Stimulated activated CD4-positive, alpha-beta T cell treated with anti-CD3 and anti-CD28 coated beads, Interleukin-4, amount 100 ng/mL, for 48 hours (primary cell): Measurements from ENCODE around the gene ZNF483.
A peak's percentile ranks its signal among the peaks of the same experiment; 100 is the strongest.
"Not testable (repeated sequence)": the region's sequence is repeated elsewhere in the genome, so short reads cannot be mapped to it uniquely, and the experiment has no call there.

Experiments
- DNase-seq, 2 donors: peaks; one replicate each; pipeline ENCODE4 v3.0.0-alpha.2; 2020; ENCODE audit warnings: low read depth in 2 of 2

Gene ZNF483

GRCh38 chr9:111525056-111525977 lies at the start of gene ZNF483:
ZNF483 (plus strand) TSS chr9:111525179; CDS start chr9:111527396, 2,217 bp downstream.
- peak; percentile 57 for DNase-seq

- DNase-seq, result no peak
These were observed 49.8 kb upstream of the ZNF483 start for GRCh38 chr9:111475195-111475594.

- no peak for DNase-seq
These were observed 47.3 kb upstream of the ZNF483 start for GRCh38 chr9:111477677-111478076.

- no peak for DNase-seq
These were observed 42.9 kb upstream of the ZNF483 start for GRCh38 chr9:111481885-111482636.

GRCh38 chr9:111482694-111483438 lies 42.1 kb upstream of the ZNF483 start:
- DNase-seq, result peak; percentile 56 to 60

GRCh38 chr9:111483439-111483857 lies 41.5 kb upstream of the ZNF483 start:
- DNase-seq, result peak; percentile 36 to 39

GRCh38 chr9:111483858-111484571 lies 41.0 kb upstream of the ZNF483 start, which contains the start of gene ECPAS:
ECPAS (minus strand) TSS chr9:111484383; CDS start chr9:111472918, 11,465 bp downstream.
- DNase-seq, result peak; percentile 58 to 66

- DNase-seq, result no peak
These were observed 40.4 kb upstream of the ZNF483 start for GRCh38 chr9:111484572-111484894.

- DNase-seq, result not testable (repeated sequence)
These were observed 27.8 kb upstream of the ZNF483 start for GRCh38 chr9:111497196-111497595.

GRCh38 chr9:111501005-111501562 lies 23.9 kb upstream of the ZNF483 start:
- no peak for DNase-seq

GRCh38 chr9:111501648-111502047 lies 23.3 kb upstream of the ZNF483 start:
- no peak for DNase-seq

GRCh38 chr9:111502506-111502905 lies 22.5 kb upstream of the ZNF483 start:
- no peak for DNase-seq

- not testable (repeated sequence) for DNase-seq
These were observed 13.4 kb upstream of the ZNF483 start for GRCh38 chr9:111511581-111511980.

GRCh38 chr9:111514967-111515366 lies 10.0 kb upstream of the ZNF483 start:
- DNase-seq, result no peak

- DNase-seq, result no peak
These were observed 8.9 kb upstream of the ZNF483 start for GRCh38 chr9:111516061-111516465.

- no peak for DNase-seq
These were observed 286 bp upstream of the ZNF483 start for GRCh38 chr9:111524731-111525055.

- DNase-seq, result no peak
These were observed 2.4 kb downstream of the ZNF483 start for GRCh38 chr9:111527347-111527746.

- DNase-seq, result no peak
These were observed 4.8 kb downstream of the ZNF483 start for GRCh38 chr9:111529787-111530186.

GRCh38 chr9:111531716-111532115 lies 6.7 kb downstream of the ZNF483 start:
- DNase-seq, result no peak

- DNase-seq, result no peak
These were observed 8.3 kb downstream of the ZNF483 start for GRCh38 chr9:111533099-111533790.
